Endothelial cell of umbilical vein (primary cell): ENCODE results near the gene OR51I2. TPM values are rescaled to one million over a fixed set of nuclear protein-coding genes. Genes with fewer than 3 reads are reported as not detected.

Experiments used
- BruUV-seq: library from RNA; stranded (reverse); fragments of 400-500 nt; replicated peaks from 2 replicates; lab custom pipeline; 2021; lab: Mats Ljungman, UMichigan
- CTCF ChIA-PET: fragments of 300-600, 350-600 bp; sonication (Branson Sonifier 250); formaldehyde crosslinking; loops from one replicate; lab custom pipeline; 2021; ENCODE audit warnings: antibody characterized with exemption, inconsistent platforms; lab: Charles Lee
- POLR2A ChIA-PET: fragments of 300-600, 350-600 bp; sonication (Branson Sonifier 250); formaldehyde crosslinking; loops from one replicate; lab custom pipeline; 2021; ENCODE audit warnings: antibody characterized with exemption, inconsistent platforms; lab: Charles Lee
- DNase-seq: peaks from one replicate; pipeline ENCODE4 v3.0.0-alpha.2; 2011; ENCODE audit warnings: low read depth, low spot score
- FAIRE-seq: peaks from 2 replicates; lab custom pipeline; 2011; peaks lifted over from hg19 to GRCh38; lab: Jason Lieb, UNC
- H2AFZ ChIP-seq: 2 replicates; pipeline ENCODE4 v1.6.0; 2012; ENCODE audit warnings: low read depth, low read length, control low read depth, inconsistent platforms
- H3K27ac ChIP-seq: 2 replicates; pipeline ENCODE4 v1.5.1; 2011; ENCODE audit warnings: low read depth, mild to moderate bottlenecking, control low read depth, low read length, moderate library complexity; ENCODE audit not compliant: insufficient read depth
- H3K27me3 ChIP-seq, 2 experiments: 2 replicates each; pipeline versions ENCODE4 v1.6.0 to v1.6.1; 2011; ENCODE audit warnings: low read length in 2 of 2, mixed read lengths in 1 of 2; ENCODE audit not compliant: control insufficient read depth in 2 of 2, insufficient read depth in 2 of 2
- H3K36me3 ChIP-seq, 2 experiments: 2 replicates in 1 of 2; 3 replicates in 1 of 2; pipeline ENCODE4 v1.5.1; 2011; ENCODE audit warnings: low read length in 2 of 2, mild to moderate bottlenecking in 1 of 2, moderate library complexity in 1 of 2; ENCODE audit not compliant: control insufficient read depth in 2 of 2, insufficient read depth in 2 of 2; ENCODE audit errors: extremely low read depth in 1 of 2
- H3K4me1 ChIP-seq: 3 replicates; pipeline ENCODE4 v1.5.1; 2011; ENCODE audit warnings: mild to moderate bottlenecking, low read length; ENCODE audit not compliant: control insufficient read depth, insufficient read depth; ENCODE audit errors: extremely low read depth
- H3K4me2 ChIP-seq: 2 replicates; pipeline ENCODE4 v1.6.1; 2011; ENCODE audit warnings: low read length, control low read depth, mixed read lengths; ENCODE audit not compliant: insufficient read depth
- H3K4me3 ChIP-seq, 3 experiments: fragments of 200-600 bp in 1 of 3; sonication (generic), shearing (Covaris generic) in 1 of 3; replicated peaks in 1 of 3; 2 replicates each; pipeline ENCODE4 v1.5.1; 2011 to 2016; ENCODE audit warnings: control low read depth in 3 of 3, low read length in 3 of 3, mild to moderate bottlenecking in 2 of 3, inconsistent platforms in 1 of 3, low read depth in 1 of 3, moderate library complexity in 1 of 3; ENCODE audit not compliant: insufficient read depth in 1 of 3
- H3K79me2 ChIP-seq: 2 replicates; pipeline ENCODE4 v1.6.0; 2012; ENCODE audit warnings: low read length, inconsistent platforms; ENCODE audit not compliant: control insufficient read depth, insufficient read depth
- H3K9ac ChIP-seq: replicated peaks from 2 replicates; pipeline ENCODE3; 2011; ENCODE audit warnings: low read length, control low read depth; ENCODE audit not compliant: insufficient read depth; ENCODE audit errors: extremely low read depth
- H3K9me1 ChIP-seq: replicated peaks from 3 replicates; pipeline ENCODE4 v1.6.0; 2011; ENCODE audit warnings: mild to moderate bottlenecking, low read length; ENCODE audit not compliant: control insufficient read depth, insufficient read depth; ENCODE audit errors: extremely low read depth
- H3K9me3 ChIP-seq: replicated peaks from 2 replicates; pipeline ENCODE4 v1.5.1; 2012; ENCODE audit warnings: low read length, inconsistent platforms; ENCODE audit not compliant: control insufficient read depth, insufficient read depth
- H4K20me1 ChIP-seq: replicated peaks from 2 replicates; pipeline ENCODE3; 2011; ENCODE audit warnings: mild to moderate bottlenecking, low read length; ENCODE audit not compliant: control insufficient read depth, insufficient read depth; ENCODE audit errors: extremely low read depth
- EZH2 ChIP-seq: IDR thresholded peaks from 2 replicates; pipeline ENCODE4 v1.6.1; 2012; ENCODE audit warnings: borderline replicate concordance, low read depth, mild to moderate bottlenecking, moderate library complexity, low read length, inconsistent platforms; ENCODE audit not compliant: severe bottlenecking
- FOS ChIP-seq: IDR thresholded peaks from 2 replicates; pipeline ENCODE4 v1.6.1; 2011; ENCODE audit warnings: mild to moderate bottlenecking, low read length, moderate library complexity, borderline replicate concordance; ENCODE audit not compliant: insufficient read depth
- GATA2 ChIP-seq: IDR thresholded peaks from 2 replicates; pipeline ENCODE4 v1.7.0; 2011; ENCODE audit warnings: low read depth, mild to moderate bottlenecking, moderate library complexity, mixed read lengths, low read length; ENCODE audit not compliant: insufficient read length, insufficient read depth
- JUN ChIP-seq: IDR thresholded peaks from 2 replicates; pipeline ENCODE4 v1.6.1; 2011; ENCODE audit warnings: borderline replicate concordance, low read depth; ENCODE audit not compliant: insufficient read length, insufficient read depth
- MYC ChIP-seq: IDR thresholded peaks from one replicate; pipeline ENCODE4 v1.6.1; 2011; ENCODE audit warnings: mild to moderate bottlenecking, low read depth, low read length
- POLR2A ChIP-seq: IDR thresholded peaks from 2 replicates; pipeline ENCODE4 v1.6.1; 2012; ENCODE audit warnings: low read depth, mild to moderate bottlenecking, control low read depth, low read length
- POLR2AphosphoS5 ChIP-seq: IDR thresholded peaks from 2 replicates; pipeline ENCODE4 v1.6.1; 2012; ENCODE audit warnings: low read depth, mild to moderate bottlenecking, control low read depth, low read length, moderate library complexity; ENCODE audit not compliant: insufficient read depth
- dilution Hi-C: fragments of 300-500 bp; cut with MboI; formaldehyde crosslinking; loops from one replicate; pipeline ENCODE4 v1.15.0; 2019; ENCODE audit warnings: low sequenced_read_pairs; ENCODE audit not compliant: extremely low pct_ligation_motif_present
- intact Hi-C: fragments of 100-400 bp; cut with micrococcal nuclease; formaldehyde crosslinking; loops from one replicate; pipeline ENCODE4 v1.10.0; 2022
- polyA plus RNA-seq, 4 experiments: library from polyadenylated mRNA; depleted of rRNA in 3 of 4; stranded (reverse) in 3 of 4; unstranded in 1 of 4; fragments of >200 nt; gene quantifications; 2 replicates each; pipeline versions ENCODE4 v1.2.1 to v1.2.3, GENCODE V29; 2011 to 2012; ENCODE audit warnings: missing spikeins in 1 of 4
- total RNA-seq: library from RNA; stranded (reverse); gene quantifications from 2 replicates; pipeline ENCODE4 v1.2.3, GENCODE V29; 2021
- TF ChIP-seq, protein P1 (sequence below): IDR thresholded peaks from 2 replicates; pipeline ENCODE4 v1.6.1; 2011; ENCODE audit not compliant: insufficient read depth, insufficient read length
- TF ChIP-seq, protein P2 (sequence below), 2 donors: IDR thresholded peaks; 1 replicate in 1 of 2; 2 replicates in 1 of 2; pipeline ENCODE4 v1.5.1; 2011; ENCODE audit warnings: low read length in 2 of 2, mild to moderate bottlenecking in 2 of 2, moderate library complexity in 2 of 2, control low read depth in 1 of 2, inconsistent platforms in 1 of 2, low read depth in 1 of 2; ENCODE audit not compliant: insufficient read depth in 1 of 2; ENCODE audit errors: extremely low read depth in 1 of 2

Gene OR51I2
- total and polyA plus RNA-seq, 2 donors (not counting 3 experiments of a cell fraction or from before 2014, with no cell fraction given), result not detected

DNA sequence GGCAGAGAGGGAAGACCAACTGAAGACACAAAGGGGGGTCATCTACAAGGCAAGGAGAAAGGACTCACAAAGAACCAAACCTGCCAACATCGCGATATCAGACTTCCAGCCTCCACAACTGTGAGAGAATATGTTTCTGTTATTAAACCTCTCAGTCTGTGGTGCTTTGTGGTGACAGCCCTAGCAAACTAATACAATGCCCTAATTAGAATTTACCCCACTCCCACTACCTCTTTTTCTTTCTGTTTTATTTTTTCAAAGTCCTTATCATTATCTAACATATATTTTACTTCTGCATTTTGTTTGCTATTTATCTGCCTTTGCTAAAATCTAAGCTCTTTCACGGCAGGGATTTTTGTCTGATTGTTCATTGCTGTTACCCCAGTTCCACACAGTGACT is 36.9 kb downstream of the OR51I2 start:
- Histone ChIP-seq H3K27me3 (peaks cover 0 to 2% of the 10 kb centered on the region in 2 experiments), H3K9me1 (no peaks in the 10 kb centered on the region), H2AFZ (no peak overlapping the region), H3K4me3 (no peak overlapping the region), H3K4me1 (no peaks in the 10 kb centered on the region), H3K36me3 (no peaks in the 10 kb centered on the region), H3K79me2 (no peaks in the 10 kb centered on the region), H3K27ac (no peak overlapping the region), H3K4me2 (no peak overlapping the region), H3K9ac (no peak overlapping the region), H3K9me3 (no peaks in the 10 kb centered on the region), H4K20me1 (no peaks in the 10 kb centered on the region)
- no TSS peak for BruUV-seq
- ChIA-PET CTCF (interaction anchor here (0.8 to 1.1 kb wide), 2 partner anchors 10 to 226 kb away, joined by 3 to 4 read pairs; no protein-coding TSS in a partner anchor), POLR2A (no interaction called here)
- dilution Hi-C loops, result no loop called here
- no peak for FAIRE-seq
- TF ChIP-seq POLR2AphosphoS5, result no peak
- TF ChIP-seq JUN, result no peak
- TF ChIP-seq POLR2A, result no peak
- no peak for TF ChIP-seq EZH2
- TF ChIP-seq GATA2, result no peak
- TF ChIP-seq, protein P1, sequence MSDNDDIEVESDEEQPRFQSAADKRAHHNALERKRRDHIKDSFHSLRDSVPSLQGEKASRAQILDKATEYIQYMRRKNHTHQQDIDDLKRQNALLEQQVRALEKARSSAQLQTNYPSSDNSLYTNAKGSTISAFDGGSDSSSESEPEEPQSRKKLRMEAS, result no peak
- TF ChIP-seq FOS, result no peak
- TF ChIP-seq, protein P2, sequence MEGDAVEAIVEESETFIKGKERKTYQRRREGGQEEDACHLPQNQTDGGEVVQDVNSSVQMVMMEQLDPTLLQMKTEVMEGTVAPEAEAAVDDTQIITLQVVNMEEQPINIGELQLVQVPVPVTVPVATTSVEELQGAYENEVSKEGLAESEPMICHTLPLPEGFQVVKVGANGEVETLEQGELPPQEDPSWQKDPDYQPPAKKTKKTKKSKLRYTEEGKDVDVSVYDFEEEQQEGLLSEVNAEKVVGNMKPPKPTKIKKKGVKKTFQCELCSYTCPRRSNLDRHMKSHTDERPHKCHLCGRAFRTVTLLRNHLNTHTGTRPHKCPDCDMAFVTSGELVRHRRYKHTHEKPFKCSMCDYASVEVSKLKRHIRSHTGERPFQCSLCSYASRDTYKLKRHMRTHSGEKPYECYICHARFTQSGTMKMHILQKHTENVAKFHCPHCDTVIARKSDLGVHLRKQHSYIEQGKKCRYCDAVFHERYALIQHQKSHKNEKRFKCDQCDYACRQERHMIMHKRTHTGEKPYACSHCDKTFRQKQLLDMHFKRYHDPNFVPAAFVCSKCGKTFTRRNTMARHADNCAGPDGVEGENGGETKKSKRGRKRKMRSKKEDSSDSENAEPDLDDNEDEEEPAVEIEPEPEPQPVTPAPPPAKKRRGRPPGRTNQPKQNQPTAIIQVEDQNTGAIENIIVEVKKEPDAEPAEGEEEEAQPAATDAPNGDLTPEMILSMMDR (IDR thresholded peaks at IDR 0.05; ENCODE audit: extremely low read depth in 1 of 2, insufficient read depth in 1 of 2, low read depth in 1 of 2, low read length in 2 of 2), result no peak
- TF ChIP-seq MYC, result no peak
- intact Hi-C loops, result no loop called here
- DNase-seq, result no peak
